ENCODE data around the gene SCIMP.

Gene SCIMP

GRCh38 chr17:5234645-5235576 is at the start of gene SCIMP:
Gene SCIMP, minus strand, starts transcription at chr17:5234860. Its CDS starts 105 bp downstream, at chr17:5234755.
- TF ChIP-seq CTCF (IDR thresholded peaks at IDR 0.05): no peak

- no peak for TF ChIP-seq CTCF (IDR thresholded peaks at IDR 0.05)
These were observed 49.1 kb upstream of the SCIMP start for GRCh38 chr17:5283571-5284315.

GRCh38 chr17:5282642-5283217 is 48.1 kb upstream of the SCIMP start:
- TF ChIP-seq CTCF (IDR thresholded peaks at IDR 0.05): no peak

- no peak for TF ChIP-seq CTCF (IDR thresholded peaks at IDR 0.05)
These were observed 47.4 kb upstream of the SCIMP start, which contains the start of gene RABEP1 for GRCh38 chr17:5281814-5282641. Gene RABEP1, plus strand, starts transcription at chr17:5282284. Its CDS starts 203 bp downstream, at chr17:5282487.

GRCh38 chr17:5272322-5272721 is 37.7 kb upstream of the SCIMP start:
- no peak for TF ChIP-seq CTCF (IDR thresholded peaks at IDR 0.05)

GRCh38 chr17:5269241-5269960 is 34.7 kb upstream of the SCIMP start:
- no peak for TF ChIP-seq CTCF (IDR thresholded peaks at IDR 0.05)
